HG03103 (cell line): ENCODE data around the gene COBL.

Source experiments
- ATAC-seq: cut with Tn5 transposase; IDR thresholded peaks from one replicate; pipeline ENCODE4 v1.9.1; 2021; ENCODE audit warnings: low read depth; ENCODE audit not compliant: unreplicated experiment

The COBL gene

DNA sequence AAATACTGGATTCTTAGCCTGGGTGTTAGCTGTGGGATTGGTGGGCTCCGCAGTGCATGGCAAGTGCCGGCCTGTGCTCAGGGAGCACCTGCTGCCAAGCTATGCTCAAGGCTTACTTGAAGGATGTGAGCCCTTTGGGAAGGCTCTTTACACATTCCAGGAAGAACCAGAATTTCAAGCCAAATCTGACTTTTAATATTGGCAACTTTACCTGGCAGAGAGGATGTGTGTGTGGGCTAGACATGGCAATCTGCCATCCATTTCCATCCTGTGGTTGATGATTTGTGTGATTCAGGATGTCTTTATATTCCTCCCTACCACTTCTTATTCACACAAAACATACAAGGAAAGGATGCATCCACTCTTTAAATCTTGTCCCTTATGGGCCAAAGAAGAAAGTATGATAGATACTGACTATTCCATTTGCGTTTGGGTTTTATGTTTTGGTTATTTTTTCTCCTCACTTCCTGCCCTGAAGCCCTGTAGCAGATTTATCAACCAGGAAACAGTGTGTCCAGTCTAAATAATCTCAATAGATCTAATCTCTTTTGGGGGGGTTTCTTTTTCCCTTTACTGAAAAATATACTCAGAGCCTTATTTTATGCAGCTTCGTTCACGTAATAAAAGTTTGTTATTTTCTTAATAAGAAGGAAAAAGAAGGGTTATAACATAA is 247.1 kb downstream of the COBL start:
- ATAC-seq = no peak

DNA sequence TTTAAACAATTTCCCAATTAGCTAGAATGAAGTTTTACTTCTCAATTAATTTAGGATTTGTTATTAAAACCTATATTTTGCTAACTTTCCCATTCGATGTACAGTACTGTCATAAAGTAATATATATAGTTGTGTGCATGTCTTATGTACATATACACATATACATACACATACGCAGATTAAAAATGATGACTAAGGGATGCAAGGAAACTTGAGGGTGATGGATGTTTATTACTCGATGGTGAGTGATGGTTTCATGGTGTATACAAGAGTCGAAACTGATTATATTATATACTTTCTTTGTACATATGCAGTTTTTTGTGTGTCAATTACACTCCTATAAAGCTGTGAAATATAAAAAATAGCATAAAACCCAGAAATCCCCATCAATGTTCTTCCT is 248.2 kb downstream of the COBL start:
- no peak for ATAC-seq

DNA sequence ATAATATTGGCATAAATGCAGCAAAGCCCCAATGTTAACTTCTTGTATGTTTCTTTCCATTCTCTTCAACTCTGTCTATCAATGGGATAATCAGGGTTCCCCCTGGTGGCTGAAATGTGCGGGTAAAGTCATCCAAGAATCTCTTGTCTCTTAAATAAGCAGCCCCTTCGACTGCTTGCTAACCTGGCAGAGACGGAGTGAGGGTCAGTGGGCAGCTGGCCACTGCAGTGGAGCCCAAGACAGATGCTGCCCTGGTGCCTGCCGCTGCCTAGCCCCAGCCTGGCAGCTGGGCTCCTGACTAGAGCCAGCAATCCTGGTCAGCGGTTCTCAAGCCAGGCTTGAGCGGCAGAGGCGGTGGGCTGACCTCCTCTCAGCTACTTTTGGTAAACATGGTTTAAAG is 248.9 kb downstream of the COBL start:
- ATAC-seq = no peak

DNA sequence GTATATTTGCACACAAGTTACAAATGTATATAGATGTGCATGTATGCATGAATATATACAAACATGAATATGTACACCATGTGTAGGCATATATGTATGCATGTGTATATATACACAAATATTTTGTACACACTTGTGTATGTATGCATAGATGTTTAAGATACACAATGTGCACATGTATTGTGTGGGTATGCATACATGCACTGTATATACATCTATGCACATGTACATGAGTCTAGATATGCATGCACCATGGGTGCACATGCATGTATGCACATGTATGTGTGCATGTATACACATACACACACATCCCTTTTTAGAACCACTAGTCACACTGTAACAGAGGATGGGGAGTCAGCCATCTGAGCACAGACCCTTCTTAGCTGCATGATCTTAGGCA is 249.4 kb downstream of the COBL start:
- ATAC-seq = no peak

DNA sequence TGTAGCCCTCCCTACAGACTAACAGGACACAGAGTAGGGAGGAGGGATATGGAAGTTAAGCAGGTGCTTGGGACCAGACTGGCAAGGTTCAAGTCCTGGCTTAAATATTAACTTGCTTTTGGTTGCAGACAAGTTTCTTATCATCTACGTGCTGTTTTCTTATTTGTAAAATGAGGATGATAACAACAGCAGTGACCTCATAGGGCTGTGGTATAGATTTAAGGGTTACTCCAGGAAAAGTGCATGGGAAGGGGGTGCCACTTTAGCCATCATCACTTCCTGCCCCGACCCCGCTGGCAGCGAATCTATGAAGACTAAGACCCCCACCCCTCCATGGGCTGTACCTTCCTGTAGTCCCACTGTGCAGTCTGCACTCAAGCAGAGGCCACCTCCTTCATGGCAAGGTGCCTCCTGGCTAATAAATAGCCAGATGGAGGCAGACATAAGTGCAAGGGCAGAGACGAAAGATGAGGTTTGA is 250.2 kb downstream of the COBL start:
- no peak for ATAC-seq

DNA sequence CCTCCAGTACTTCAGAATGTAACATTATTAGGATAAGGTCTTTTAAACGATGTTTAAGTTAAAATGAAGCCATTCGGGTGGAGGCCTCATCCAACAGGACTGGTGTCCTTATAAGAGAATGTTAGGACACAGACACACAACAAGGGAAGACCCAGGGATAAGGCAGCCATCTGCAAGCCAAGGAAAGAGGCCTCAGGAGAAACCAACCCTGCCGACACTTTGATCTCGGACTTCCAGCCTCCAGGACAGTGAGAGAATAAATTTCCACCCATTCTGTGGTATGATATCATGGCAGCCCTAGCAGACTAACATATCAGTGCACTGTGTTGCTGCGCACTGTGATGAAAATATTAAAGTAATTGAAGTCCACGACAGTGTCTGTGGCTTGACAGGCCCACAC is 250.8 kb downstream of the COBL start:
- ATAC-seq = no peak

DNA sequence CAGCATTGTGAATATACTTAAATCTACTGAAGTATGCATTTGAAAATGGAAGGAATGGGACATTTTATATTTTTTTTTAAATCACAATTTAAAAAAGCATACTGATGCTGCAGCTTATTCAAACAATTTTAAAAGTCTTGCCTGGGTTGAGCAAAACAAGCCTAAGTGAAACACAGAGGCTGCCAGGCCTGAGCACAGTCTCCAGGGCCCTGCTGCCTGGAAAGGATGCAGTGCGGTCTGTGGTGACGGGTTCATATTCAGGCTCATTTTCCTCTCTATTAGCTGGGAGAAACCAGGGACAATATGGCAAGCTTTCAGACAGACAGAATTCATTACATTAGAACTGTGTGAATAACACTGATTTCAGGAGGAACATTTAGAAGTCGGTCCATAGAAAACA is 251.9 kb downstream of the COBL start:
- ATAC-seq = no peak

DNA sequence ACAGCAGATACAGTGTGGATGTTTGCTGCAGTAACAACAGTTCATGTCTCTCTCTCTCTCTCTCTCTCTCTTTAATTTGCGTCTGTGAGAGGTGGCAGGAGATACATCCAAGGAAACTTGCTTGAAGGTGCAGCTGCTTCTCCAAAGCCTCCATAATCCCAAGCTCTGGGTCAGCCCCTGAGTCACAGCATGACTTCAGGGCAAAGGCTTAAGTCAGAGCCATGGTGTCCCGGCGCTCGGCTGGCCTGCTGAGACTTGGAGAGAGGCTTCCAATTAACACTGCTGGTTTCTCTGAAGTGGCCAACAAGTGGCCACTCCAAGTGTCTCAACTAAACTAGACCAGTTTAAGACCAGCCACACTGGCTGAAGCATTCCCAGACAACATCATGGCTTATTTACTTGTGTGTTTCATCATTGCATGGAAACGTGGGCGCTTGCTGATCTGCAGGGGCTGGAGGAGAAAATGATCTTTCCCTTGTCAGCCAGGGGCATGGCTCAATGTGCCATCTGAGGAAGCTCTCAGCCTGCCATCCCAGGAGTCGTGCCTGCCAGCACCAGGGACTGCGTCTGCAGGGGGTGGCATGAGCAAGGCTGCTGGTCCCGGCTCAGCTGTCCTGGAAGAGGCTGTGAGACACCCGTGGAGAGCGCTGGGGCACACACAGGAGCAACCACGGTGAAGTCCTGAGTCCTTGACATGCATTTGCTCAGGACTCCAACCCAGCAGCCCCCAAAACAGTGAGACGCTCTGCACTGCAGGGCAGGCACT is 254.2 kb downstream of the COBL start:
- ATAC-seq = no peak

DNA sequence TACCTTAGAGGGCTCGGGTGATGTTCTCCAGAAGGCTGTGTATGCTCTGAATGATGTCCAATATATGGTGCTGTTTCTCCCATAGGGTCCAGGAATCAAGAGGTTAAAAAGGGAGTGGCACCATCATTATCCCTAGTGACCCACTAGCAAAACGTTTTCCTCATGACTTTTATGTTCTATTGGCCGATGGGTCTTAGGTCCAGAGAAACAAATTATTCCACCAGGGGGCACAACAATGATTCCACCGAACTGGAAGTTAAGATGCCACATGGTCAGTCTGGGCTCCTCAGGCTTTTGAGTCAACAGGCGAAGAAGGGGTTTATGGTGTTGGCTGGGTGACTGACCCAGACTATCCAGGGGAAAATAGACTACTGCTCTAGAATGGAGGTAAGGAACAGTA is 256.1 kb downstream of the COBL start:
- ATAC-seq = no peak

DNA sequence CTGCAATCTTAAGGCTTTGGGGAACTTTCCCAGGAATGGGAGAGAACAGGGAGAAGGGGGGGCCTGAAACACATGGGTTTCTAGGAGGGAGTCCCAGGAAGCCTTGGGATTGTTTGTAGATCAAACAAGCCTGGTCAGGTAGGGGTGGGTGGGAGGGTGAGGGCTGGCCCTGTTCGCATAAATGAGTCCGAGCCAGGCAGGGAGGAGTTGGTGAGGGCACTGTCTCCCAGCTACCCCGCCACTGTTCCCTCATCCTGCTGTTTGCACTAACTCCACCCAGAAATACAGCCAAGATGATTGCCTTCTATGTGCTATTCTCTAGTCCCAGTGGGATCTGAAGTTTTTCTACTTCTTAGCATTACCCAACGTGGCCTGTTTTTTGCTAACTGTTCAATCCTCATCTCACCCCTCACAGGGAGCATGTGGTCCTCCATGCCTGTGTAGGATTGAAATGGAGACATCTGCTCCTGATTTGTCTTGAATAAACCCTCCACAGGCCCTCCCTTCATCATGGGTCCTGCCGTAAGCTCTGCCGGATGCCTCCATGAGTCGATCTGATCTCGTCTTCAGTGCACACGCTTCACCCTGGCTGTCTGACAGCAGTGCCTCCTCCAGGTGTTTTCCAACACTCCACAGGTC is 257.0 kb downstream of the COBL start:
- no peak for ATAC-seq

DNA sequence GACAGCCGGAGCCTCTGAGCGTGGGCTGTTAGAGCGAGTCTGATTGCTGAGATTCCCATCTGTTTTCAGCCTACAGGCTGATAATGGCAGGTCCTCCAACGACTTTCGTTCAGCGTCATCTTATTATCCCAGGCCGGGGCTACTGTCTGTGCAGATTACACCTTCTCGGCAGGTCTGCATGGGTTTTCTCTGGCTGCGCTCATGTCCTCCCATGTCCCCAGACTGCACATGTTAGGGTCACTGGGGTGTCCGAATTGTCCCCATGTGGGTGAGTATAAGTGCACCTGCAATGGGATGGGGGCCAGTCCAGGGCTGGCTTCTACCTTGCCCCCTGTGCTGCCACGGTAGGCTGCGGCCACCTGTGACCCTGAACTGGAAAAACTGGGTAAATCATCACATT is 257.8 kb downstream of the COBL start:
- ATAC-seq = no peak

DNA sequence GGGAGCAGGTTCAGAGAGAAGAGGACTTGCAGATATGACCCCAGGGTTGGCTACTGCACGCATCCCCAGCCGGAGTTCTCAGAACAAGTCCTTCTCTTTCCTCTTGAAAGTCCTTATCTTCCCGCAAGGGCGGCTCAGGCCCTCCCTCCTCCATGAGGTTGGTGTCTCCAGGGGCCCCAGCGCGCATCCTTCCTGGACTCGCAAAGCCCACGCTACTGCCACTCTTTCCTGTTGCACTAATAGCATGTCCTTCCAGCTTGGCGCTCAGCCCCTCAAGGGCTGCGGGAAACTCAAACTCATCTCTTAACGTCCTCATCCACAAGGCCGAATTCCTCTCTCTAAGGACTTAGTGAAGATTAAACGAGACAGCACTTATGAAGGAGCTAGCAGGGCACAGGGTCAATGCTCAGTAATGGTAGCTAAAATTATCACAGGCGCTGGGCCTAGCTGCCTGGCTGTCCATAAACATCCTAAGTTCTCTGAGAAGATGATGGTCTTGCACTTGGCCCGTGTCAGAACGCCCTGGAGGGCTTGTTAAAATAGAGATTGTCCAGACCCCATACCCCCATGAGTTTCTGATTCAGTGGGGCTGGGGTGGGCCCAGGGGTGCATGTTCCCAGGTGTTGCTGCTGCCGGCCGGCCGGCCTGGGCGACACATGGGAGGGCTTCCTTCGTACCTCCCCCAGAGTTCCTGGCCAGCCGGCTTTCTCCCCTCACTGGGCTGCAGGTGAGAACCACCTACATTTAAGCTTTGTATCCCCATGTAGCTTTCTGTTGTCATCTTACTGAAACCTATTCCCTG is 261.4 kb downstream of the COBL start:
- no peak for ATAC-seq

DNA sequence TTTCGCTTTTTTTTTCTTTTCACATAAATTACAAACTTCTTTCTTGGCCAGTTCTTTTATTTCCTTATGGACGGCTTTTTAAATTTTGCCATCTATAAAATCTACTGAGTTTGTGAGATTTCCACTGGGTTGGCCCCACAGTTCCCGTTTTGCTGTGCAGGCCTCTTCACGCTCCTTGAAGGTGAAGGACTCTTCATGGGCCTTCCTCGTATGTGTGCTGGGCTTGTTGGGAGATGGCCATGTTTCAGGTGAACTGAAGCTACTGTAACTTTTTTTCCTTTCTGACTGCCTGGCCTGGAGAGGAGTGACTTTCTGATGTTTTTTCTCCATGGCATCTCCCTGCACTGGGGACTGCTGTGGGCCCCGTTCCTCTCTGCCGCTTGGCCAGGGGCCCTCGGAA is 262.4 kb downstream of the COBL start:
- ATAC-seq = no peak

DNA sequence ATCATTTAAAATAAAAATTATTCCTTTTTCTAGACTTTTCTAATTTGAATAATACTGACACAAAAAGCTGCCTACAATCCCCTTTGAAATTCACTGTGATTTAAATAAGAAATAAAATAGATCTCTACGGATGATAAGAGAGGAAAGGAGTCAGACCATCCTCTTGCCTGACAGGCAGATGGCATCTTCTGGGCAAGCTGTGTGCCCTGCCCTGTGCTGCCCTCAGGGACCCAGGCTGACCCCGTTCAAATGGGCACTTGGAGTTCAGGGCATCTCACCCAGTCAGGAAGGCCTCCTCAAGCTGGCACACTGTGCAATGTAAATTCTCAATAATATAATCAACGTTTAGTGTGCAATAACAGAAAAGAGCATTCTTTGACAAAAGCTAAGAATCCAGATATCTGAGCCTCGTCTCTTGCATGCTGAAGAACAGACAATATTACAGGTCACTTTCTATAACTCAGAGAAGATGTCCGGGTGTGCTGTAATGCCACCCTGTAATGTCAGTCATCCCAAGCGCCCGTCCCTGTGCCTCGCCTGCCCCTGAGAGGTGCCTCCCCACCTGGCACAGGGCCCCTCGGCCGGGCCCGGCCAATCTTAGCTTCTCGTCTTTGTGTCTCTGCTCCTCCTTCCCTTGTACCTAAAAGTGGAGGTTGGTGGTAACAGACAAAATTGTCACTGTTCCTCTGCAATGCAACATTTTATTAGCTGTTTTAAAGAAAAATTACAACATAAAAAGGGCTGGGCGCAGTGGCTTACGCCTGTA is 263.3 kb downstream of the COBL start:
- no peak for ATAC-seq

DNA sequence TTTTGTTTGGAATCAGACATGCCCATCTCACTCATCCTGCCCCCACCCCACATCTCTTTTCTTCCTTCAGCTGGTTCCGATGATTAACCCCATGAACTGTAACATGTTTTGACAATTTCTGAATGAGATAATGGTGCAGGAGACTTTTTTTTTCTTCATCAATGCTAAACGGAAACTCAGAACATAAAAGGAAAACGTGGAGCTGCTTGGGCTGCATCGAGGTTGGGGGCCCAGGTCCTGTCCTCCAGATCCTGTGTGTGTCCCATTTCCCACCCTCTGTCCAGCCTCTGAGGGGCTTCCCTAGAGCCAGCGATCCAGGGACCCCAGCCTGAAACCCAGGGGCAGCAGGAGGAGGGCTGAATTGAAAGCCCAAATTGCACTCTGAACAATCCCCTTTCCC is 270.1 kb downstream of the COBL start:
- no peak for ATAC-seq

DNA sequence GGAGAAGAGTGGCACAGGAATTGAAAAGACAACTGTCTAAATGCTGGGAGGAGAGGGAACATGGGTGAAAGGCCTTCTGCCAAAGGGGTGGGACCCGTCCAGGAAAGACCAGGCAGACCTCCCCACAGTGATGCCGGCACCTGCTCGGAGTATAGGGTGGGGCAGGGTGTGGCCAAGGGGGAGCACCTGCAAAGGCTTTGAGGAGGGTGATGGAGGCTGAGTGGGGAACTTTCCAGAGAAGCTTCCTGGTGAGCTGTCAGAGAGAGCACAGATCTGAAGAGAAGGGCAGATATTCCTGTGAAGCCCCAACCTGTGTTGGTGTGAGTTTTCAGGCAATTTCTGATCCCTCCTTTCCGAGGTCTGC is 270.5 kb downstream of the COBL start:
- ATAC-seq = no peak

DNA sequence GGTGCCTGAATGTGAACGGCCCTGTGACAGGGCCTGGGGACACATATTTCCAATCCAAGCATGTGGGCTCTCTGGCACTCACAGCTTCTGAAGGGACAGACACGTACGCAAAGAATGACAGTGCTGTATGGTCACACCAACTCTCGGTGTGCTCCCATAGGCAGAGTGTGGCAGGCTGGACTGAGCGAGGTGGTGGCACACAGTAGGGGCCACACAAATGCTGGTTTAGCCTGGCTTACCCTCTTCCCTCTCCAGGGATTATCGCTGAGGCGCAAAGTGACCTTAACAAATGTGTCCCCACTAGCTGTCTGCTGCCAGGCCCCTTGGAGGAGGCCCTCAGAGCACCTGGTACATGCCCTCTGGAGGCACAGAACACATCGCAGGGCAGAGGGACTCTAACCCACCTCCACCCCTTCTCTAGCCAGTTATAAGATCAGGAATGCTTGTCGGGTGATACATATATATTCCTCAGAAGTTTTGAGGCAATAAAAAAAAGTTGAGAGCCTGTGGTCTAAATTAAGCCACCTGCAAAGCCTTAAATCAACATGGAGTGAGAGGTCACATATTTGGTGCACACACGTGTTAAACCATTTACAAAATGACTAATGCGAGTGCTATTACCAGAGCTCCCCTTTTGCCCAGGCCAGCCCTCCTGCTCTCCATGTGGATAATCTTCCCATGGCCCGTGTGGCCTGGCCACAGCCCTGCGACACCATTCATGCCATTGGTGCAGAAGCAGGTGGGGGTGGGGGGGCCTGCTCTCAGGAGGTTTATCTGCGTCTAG is 271.1 kb downstream of the COBL start:
- ATAC-seq = no peak

DNA sequence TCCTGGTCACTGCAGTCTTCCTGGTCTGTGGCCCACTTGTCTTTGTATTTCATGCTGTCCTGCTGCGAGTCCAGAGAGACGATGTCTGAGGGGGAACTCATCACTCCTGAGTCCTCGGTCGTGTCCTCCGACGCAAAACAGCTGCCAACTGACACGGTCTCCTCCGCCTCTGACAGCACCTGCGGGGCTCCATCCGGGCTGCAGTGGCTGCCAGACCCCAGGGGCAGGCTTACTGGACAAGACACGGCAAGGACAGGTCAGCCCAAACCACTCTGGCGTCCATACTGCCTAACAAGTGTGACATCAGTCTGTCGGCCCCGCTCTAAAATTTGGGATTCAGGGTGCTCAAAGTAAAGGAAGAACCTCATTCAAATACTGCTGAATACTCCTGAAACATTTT is 273.1 kb downstream of the COBL start:
- ATAC-seq = no peak

DNA sequence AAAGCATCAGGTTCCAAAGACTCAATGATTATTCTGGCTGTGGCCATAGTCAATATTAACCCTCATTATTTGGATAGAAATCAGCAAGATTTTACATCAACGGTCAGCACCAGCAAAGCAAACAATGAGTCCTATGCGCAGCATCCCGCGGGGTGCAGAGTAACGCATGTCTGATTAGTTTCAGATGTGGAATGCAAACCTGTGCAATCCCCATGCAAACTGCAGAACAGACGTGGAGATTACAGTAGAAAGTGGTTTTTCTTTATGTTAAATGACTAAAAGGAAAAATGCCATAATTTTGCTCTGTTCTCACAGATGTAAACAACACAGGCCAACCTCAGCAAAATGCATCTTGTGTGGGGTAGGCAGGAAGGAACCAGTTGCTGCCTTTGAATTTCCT is 275.8 kb downstream of the COBL start:
- no peak for ATAC-seq

DNA sequence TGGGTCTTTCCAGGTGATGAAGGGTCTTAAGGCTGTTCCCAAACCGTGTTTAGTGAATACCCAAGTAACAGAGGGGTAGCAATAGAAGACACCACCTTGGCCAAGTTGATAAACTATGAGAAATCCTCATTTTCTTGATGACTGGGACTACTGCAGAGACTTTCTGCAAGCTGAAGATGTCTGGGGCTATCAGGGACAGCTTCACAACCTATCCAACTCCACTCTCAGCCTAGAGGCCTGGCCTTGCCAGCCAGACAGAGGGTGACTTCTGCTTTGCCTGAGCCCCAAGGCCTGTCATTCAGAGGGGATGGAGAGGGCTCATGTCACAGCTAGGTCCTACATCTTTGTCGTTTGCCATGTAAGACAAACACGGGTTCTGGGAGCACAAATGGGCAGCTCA is 278.0 kb downstream of the COBL start:
- no peak for ATAC-seq
